ENCODE results near the gene USP51.
"Not testable (repeated sequence)": the region's sequence is repeated elsewhere in the genome, so short reads cannot be mapped to it uniquely, and the experiment has no call there.

The USP51 gene

GRCh38 chrX:55464050-55464449 is 25.6 kb downstream of the USP51 start:
- not testable (repeated sequence) for DNase-seq

- not testable (repeated sequence) for DNase-seq
Observed at GRCh38 chrX:55459926-55460325, 29.7 kb downstream of the USP51 start.

GRCh38 chrX:55459426-55459825 is 30.2 kb downstream of the USP51 start:
- not testable (repeated sequence) for DNase-seq

GRCh38 chrX:55455708-55456107 is 33.9 kb downstream of the USP51 start:
- not testable (repeated sequence) for DNase-seq

- peak; percentile 13 for DNase-seq
Observed at GRCh38 chrX:55452833-55453124, 36.9 kb downstream of the USP51 start.

GRCh38 chrX:55451990-55452832 is 37.4 kb downstream of the USP51 start, which contains the start of gene MAGEH1:
TSS of gene MAGEH1 (plus strand) at chrX:55452127. CDS start at chrX:55452375, 248 bp downstream.
- peak; percentile 93 for DNase-seq

GRCh38 chrX:55451626-55451989 is 38.0 kb downstream of the USP51 start:
- no peak for DNase-seq

GRCh38 chrX:55451141-55451540 is 38.5 kb downstream of the USP51 start:
- DNase-seq: no peak

- peak; percentile 8 for DNase-seq
Observed at GRCh38 chrX:55450259-55450658, 39.4 kb downstream of the USP51 start.

- DNase-seq: not testable (repeated sequence)
Observed at GRCh38 chrX:55443468-55443867, 46.2 kb downstream of the USP51 start.
